HFFc6 (cell line): ENCODE results near the gene SWI5. TPM values are rescaled to one million over a fixed set of nuclear protein-coding genes. Genes with fewer than 3 reads are reported as not detected.
"Not testable (repeated sequence)": the region's sequence is repeated elsewhere in the genome, so short reads cannot be mapped to it uniquely, and the experiment has no call there.

Experiments used
- DNase-seq: peaks from one replicate; pipeline ENCODE4 v3.0.0-alpha.2; 2018
- H3K27ac Mint-ChIP-seq: 2 replicates; pipeline ENCODE4 v1.8.0; 2020; ENCODE audit warnings: mild to moderate bottlenecking, mixed read lengths
- H3K27me3 Mint-ChIP-seq: 2 replicates; pipeline ENCODE4 v1.8.0; 2021; ENCODE audit warnings: mild to moderate bottlenecking, moderate library complexity, mixed read lengths; ENCODE audit not compliant: insufficient read depth
- H3K36me3 Mint-ChIP-seq: 2 replicates; pipeline ENCODE4 v1.8.0; 2021; ENCODE audit warnings: low read depth, mixed read lengths
- H3K4me1 Mint-ChIP-seq: 2 replicates; pipeline ENCODE4 v1.8.0; 2020; ENCODE audit warnings: low read depth, mixed read lengths
- H3K4me3 Mint-ChIP-seq: 2 replicates; pipeline ENCODE4 v1.8.0; 2020; ENCODE audit warnings: mild to moderate bottlenecking, moderate library complexity, mixed read lengths
- H3K9me3 Mint-ChIP-seq: 2 replicates; pipeline ENCODE4 v1.8.0; 2020; ENCODE audit warnings: mild to moderate bottlenecking, mixed read lengths
- CTCF ChIP-seq: fragments of 200-600 bp; sonication (generic); IDR thresholded peaks from 2 replicates; pipeline ENCODE4 v1.5.0; 2021; ENCODE audit warnings: antibody characterized with exemption, mild to moderate bottlenecking
- long read RNA-seq: library from polyadenylated mRNA; unstranded; transcript quantifications from one replicate; pipeline ENCODE4 v2.0.0, GENCODE V29; 2019
- total RNA-seq, 6 experiments: library from RNA; stranded (reverse); fragmentation: NEBNext Ultra II Directional; extraction: Animal tissue kit (Norgen Biotek cat#: 25700); gene quantifications; 2 replicates in 1 of 6; 3 replicates in 5 of 6; pipeline ENCODE4 v1.2.3, GENCODE V29; 2021

Gene SWI5
- 10 to 100 TPM; 40.7 to 46.7 (median 41.9) TPM for total RNA-seq
- long read RNA-seq, transcript SWI5-203 (5 exons, 763 nt): major isoform, 33 of 47 reads
- long read RNA-seq, partial matches to known transcripts: 7 of 47 reads
- long read RNA-seq, other reads (novel, unspliced or antisense): 2 of 47 reads

GRCh38 chr9:128276008-128276573 lies at the start of gene SWI5:
Gene SWI5 (plus strand): TSS chr9:128276276.
- Mint-ChIP-seq H3K27me3 (peaks cover 15% of the 10 kb centered on the region), H3K27ac (peak within 1 kb of the TSS; percentile 94), H3K4me1 (peaks cover 28% of the 10 kb centered on the region), H3K4me3 (peak within 1 kb of the TSS; percentile 99), H3K36me3 (peaks cover 29% of the 10 kb centered on the region), H3K9me3 (no peaks in the 10 kb centered on the region)
- peak; percentile 100 for DNase-seq
- TF ChIP-seq CTCF: no peak

GRCh38 chr9:128226412-128226801 lies 49.7 kb upstream of the SWI5 start:
- TF ChIP-seq CTCF: no peak
- Mint-ChIP-seq H3K27me3 (peaks cover 2% of the 10 kb centered on the region; the same call in 1 of the 2 replicates), H3K9me3 (no peaks in the 10 kb centered on the region), H3K36me3 (no peaks in the 10 kb centered on the region), H3K4me1 (no peaks in the 10 kb centered on the region), H3K27ac (no peak overlapping the region), H3K4me3 (no peak overlapping the region)
- DNase-seq: no peak

- not testable (repeated sequence) for H3K27ac Mint-ChIP-seq, H3K4me3 Mint-ChIP-seq, H3K4me1 Mint-ChIP-seq, H3K36me3 Mint-ChIP-seq, H3K27me3 Mint-ChIP-seq, H3K9me3 Mint-ChIP-seq, DNase-seq
These were observed 45.2 kb upstream of the SWI5 start for GRCh38 chr9:128230897-128231296.

GRCh38 chr9:128231638-128232527 lies 44.2 kb upstream of the SWI5 start:
- no peak overlapping the region for H3K4me3 Mint-ChIP-seq
- H3K36me3 Mint-ChIP-seq: peaks cover 13% of the 10 kb centered on the region; the same call in 1 of the 2 replicates
- peaks cover 10% of the 10 kb centered on the region; the same call in 1 of the 2 replicates for H3K4me1 Mint-ChIP-seq
- no peak for DNase-seq
- no peaks in the 10 kb centered on the region for H3K27me3 Mint-ChIP-seq
- no peak overlapping the region for H3K27ac Mint-ChIP-seq
- TF ChIP-seq CTCF: no peak
- no peaks in the 10 kb centered on the region for H3K9me3 Mint-ChIP-seq

- peaks cover 13% of the 10 kb centered on the region; the same call in 1 of the 2 replicates for H3K4me1 Mint-ChIP-seq
- H3K36me3 Mint-ChIP-seq: peaks cover 13% of the 10 kb centered on the region; the same call in 1 of the 2 replicates
- H3K27ac Mint-ChIP-seq: no peak overlapping the region
- H3K4me3 Mint-ChIP-seq: no peak overlapping the region
- no peaks in the 10 kb centered on the region for H3K9me3 Mint-ChIP-seq
- no peak for DNase-seq
- H3K27me3 Mint-ChIP-seq: no peaks in the 10 kb centered on the region
- TF ChIP-seq CTCF: no peak
These were observed 43.3 kb upstream of the SWI5 start for GRCh38 chr9:128232528-128233428.
